HG03558 (cell line): ENCODE data around the gene LEO1.
A peak's percentile ranks its signal among the peaks of the same experiment; 100 is the strongest.

Source experiments
- ATAC-seq: cut with Tn5 transposase; IDR thresholded peaks from one replicate; pipeline ENCODE4 v1.9.1; 2021; ENCODE audit warnings: moderate number of reproducible peaks; ENCODE audit not compliant: unreplicated experiment; ENCODE audit errors: extremely low read depth

LEO1 gene

GRCh38 chr15:51971375-51972133, at the start of gene LEO1:
LEO1 (minus strand) TSS chr15:51971778; CDS start chr15:51971745, 33 bp downstream.
- peak; percentile 43 for ATAC-seq

GRCh38 chr15:52021128-52021671, 49.6 kb upstream of the LEO1 start:
- no peak for ATAC-seq

- ATAC-seq = no peak
These were observed 48.9 kb upstream of the LEO1 start for GRCh38 chr15:52020221-52021085.

GRCh38 chr15:52019394-52020220, 48.0 kb upstream of the LEO1 start:
- peak; percentile 28 for ATAC-seq

- peak; percentile 42 for ATAC-seq
These were observed 47.3 kb upstream of the LEO1 start, which contains the start of gene MAPK6 for GRCh38 chr15:52018693-52019393. MAPK6 (plus strand) TSS chr15:52019219; CDS start chr15:52046461, 27,242 bp downstream.

GRCh38 chr15:52018244-52018643, 46.7 kb upstream of the LEO1 start:
- no peak for ATAC-seq

- ATAC-seq = no peak
These were observed 44.7 kb upstream of the LEO1 start for GRCh38 chr15:52016316-52016715.

- no peak for ATAC-seq
These were observed 43.0 kb upstream of the LEO1 start for GRCh38 chr15:52014616-52015015.

GRCh38 chr15:52013151-52013791, 41.7 kb upstream of the LEO1 start:
- ATAC-seq = peak; percentile 32

- ATAC-seq = no peak
These were observed 40.6 kb upstream of the LEO1 start for GRCh38 chr15:52012210-52012609.

- ATAC-seq = no peak
These were observed 40.1 kb upstream of the LEO1 start for GRCh38 chr15:52011711-52012144.

GRCh38 chr15:52010633-52011595, 39.3 kb upstream of the LEO1 start:
- ATAC-seq = no peak

GRCh38 chr15:52008698-52009434, 37.3 kb upstream of the LEO1 start:
- ATAC-seq = no peak

GRCh38 chr15:52008359-52008697, 36.8 kb upstream of the LEO1 start:
- ATAC-seq = no peak

- peak; percentile 18 for ATAC-seq
These were observed 35.2 kb upstream of the LEO1 start for GRCh38 chr15:52006702-52007340.

GRCh38 chr15:52005748-52006701, 34.4 kb upstream of the LEO1 start:
- ATAC-seq = peak; percentile 64
